ENCODE data around the gene GASK1B.

The GASK1B gene

DNA sequence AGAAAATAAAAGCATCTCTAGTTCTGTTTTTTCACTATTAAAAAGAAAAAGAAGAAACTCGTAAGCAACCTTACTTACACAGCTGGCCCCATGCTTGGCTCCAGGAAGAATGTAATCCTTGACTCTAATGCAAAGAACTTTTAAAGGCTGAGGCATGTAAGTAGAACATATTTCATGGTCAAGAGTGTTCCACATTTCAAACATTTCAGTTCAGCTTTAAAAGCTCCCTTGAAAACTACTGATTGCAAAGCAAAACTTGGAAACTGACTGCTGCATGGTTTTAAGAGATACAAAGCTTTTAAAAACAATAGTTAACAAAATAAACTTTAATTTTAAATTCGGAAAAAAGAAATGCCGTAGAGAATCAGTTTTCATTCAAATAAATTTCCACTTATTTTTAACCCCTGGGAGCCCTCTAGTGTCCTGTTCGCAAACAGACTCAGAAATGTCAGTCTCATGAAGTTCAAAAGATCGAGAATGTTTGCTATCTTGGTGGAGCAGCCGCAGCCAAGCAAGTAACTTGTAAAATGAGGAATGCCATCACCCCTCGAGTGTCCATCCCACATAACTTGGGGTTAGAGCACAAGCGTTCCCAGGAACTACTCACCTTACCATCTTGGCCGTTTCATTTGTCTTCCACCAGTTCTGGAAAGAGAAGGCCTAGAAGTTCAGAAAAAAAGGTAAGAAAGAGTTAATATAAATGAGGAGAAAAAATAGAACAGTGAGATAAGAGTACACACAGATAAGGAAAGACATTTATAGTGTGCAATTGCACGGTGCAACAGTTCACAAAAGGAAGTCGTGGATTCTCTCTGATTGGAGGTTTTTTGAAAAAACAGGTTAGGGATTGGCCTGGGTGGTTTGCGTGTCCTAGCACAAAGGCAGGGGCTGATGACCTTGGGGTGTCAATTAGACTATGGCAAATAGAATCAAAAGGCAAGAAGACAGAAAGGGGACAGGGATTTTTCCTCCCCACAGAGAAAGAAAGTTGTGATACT is at the start of gene GASK1B:
Gene GASK1B, minus strand, starts transcription at position 765 of the 998 bp plus-strand sequence. CDS start 1,650 bp downstream, outside the sequence.
- peak; percentile 92 for FAIRE-seq

DNA sequence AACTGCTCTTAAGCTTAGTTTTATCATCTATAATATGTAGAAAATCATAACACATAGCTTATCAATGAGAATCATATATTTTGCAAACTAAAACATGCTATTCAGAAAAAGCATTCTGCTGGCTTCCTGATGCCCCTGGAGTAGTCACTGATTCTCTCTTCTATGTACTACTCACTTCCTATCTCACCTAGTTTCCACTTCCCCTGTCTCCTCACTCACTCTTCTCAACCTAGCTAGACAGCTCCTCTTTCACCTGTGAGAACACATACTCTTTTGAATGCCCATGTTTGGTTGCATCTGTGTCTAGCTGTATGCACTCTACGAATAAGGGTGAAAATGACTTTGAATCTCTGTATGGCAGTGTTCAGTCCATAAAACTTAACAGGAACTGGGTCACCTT is 46.8 kb upstream of the GASK1B start:
- FAIRE-seq: no peak

GRCh38 chr4:158217763-158218162 is 44.9 kb upstream of the GASK1B start:
- no peak for FAIRE-seq

- FAIRE-seq: no peak
These were observed 42.0 kb upstream of the GASK1B start for GRCh38 chr4:158214856-158215255.

GRCh38 chr4:158213466-158213865 is 40.6 kb upstream of the GASK1B start:
- no peak for FAIRE-seq

- FAIRE-seq: no peak
These were observed 38.4 kb upstream of the GASK1B start for GRCh38 chr4:158211222-158211621.

DNA sequence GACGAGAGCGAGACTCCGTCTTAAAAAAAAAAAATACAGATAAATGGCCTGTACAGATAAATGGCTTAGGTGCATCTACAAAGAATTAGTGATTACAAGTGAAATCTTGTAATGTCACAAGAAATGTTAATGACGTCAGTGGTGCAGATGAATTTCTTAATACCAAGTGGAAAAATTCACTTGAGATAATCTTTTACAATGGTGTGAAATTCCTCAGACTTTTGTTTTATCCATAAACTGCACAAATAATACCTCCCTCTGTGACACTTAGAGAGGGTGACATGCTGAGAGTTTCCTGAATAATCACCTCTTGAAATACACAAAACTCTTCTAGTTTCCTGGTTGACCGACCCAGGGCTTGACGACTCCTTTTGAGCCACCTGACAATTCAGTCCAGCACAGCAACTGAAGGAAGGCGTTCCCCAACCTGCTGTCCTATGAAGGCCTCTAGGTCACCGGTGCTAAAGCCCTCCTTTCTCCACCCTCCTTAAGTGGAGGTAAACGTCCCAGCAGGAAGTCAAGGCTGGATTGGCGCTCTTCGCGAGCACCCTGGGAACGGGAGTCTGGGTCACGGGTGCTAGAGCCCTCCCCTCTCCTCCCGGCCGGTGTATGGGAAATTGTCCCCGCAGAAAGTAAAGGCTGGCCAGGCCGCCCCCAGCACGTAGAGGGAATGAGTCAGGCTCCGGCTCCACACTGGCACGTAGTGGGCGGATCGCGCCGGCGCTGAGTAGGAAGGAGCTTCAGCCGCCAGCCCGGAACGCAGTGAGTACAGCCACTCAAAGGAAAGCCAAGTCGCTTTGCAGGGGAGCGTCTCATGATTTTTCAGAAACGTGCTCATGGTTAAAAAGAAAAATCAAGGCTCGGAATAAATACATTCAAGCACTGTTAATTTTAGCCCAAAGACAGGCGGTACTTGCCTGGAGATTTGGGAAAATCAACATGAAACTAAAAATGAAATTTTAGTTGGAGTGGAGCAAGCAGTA is 37.3 kb upstream of the GASK1B start, which contains the start of gene TMEM144:
Gene TMEM144, plus strand, starts transcription at position 662 of the 983 bp plus-strand sequence. CDS start 2,182 bp downstream, outside the sequence.
- peak; percentile 55 for FAIRE-seq

DNA sequence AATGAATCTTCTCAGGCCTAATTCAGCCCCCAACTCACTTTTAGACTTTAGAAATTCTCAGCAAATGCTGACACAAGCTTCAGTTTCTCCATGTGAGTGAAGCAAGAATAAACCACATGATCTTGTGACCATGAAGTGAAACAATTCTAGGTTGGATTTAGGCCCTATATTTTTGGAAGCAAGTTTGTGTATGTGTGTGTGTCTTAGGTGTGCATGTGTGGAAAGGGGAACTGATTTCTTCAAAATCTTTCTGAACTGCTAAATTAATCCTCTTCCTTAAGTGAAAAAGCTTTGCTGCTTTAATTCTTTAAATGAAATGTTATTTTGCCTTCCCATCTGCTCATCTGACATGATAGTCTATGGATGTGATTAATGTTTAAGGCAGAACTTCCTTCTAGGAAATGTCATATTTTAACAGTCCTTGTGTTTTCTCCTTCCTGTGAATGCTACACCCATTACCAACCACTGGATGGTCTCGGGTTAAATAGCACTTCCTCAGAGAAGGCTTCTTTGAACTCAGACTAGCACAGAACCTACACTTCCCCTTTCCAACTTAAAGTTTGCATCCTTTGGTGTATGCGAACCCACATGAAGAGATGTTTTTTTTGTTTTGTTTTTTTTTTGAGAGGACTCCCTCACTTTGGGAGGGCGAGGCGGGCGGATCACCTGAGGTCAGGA is 36.3 kb upstream of the GASK1B start:
- no peak for FAIRE-seq

DNA sequence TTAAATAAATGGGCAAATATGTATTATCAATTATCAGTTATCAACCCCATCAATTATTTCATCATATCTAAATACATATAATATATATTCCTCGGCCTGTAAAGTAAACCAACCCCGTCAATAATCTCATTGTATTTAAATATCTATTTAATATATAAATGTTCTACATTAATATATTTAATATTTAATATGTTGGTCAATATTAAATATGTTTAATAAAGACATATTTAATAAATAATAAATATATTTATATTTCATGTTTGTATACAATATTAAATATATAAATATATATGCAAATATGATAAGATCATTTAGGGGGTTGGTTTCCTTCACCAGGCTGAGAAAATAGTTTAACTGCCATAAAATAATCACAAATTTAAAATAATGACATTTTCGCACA is 31.1 kb upstream of the GASK1B start:
- no peak for FAIRE-seq

GRCh38 chr4:158203436-158203835 is 30.6 kb upstream of the GASK1B start:
- peak; percentile 43 for FAIRE-seq

GRCh38 chr4:158202481-158202880 is 29.7 kb upstream of the GASK1B start:
- FAIRE-seq: no peak

DNA sequence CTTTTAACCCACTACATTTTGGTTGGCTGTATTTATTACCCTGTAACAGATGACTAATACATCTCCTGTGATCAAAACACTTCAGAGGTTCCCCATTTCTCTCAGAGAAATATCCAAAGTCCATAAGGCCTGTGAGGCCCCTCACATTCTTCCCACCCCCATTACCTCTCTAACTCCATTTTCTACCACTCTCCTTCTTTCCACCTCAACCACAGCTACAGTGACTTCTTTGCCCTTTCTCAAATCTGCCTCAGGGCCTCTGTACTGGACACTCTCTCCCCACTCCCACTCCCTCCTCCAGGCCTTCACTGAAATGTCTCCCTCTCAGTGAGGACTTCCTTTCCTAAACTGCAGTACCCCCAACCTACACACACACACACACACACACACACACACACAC is 29.1 kb upstream of the GASK1B start:
- no peak for FAIRE-seq

DNA sequence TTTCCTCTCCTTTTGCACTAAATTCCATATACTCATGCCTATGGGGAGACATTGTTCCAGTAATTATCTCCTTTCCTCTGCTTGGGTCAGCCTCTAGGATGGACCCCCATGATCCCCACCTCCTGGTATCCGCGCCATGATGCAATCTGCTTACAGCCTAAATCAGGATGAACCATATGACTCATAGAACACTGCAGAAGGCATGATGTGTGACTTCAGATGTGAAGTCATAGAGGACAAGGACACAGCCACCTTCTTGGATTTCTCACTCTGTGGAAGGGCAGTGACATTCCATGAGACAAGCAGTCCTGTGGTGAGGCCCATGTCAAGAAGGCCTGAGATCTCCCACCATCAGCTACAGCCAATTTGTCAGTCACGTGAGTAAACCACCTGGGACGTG is 28.5 kb upstream of the GASK1B start:
- FAIRE-seq: no peak

DNA sequence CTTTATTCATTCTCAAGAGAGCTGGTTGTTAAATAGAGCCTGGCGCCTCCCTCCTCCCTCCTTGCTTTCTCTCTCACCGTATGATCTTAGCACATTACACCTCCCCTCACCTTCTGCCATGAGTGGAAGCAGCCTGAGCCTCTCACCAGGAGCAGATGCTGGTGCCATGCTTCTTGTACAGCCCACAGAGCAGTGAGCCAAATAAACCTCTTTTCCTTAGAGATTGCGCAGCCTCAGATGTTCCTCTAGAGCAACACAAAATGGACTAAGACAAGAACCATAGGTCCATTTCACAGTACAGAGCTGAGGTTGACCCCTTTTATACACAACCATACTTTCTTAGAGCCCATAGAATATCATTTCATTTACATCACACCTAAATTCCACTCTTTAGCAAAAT is 27.4 kb upstream of the GASK1B start:
- no peak for FAIRE-seq

DNA sequence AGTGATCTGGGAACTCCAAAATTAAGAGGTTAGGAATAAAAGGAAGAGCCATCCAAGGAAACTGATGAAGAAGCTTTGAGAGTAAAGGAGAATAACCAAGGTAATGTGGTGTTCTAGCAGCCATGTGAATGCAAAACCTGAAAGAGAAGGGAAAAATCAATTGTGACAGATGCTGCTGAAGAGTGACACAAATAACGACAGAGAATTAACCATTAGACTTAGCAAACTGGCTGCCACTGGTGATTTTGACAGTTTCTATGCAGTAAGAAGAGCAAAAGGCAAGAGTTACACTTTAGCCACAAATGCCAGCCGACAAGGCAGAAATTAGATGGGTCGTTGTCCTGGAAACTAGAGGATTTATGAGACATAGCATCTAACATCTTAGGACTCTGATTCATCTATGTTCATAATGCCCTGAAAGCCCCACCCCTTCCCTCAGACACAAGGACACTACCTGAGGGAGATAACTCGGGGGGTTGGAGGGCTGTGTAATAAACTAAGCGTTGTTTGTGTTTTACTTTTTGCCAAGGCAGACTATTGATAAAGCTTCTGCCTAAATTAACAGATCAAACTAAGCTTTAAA is 24.5 kb upstream of the GASK1B start:
- no peak for FAIRE-seq

GRCh38 chr4:158195297-158195696 is 22.5 kb upstream of the GASK1B start:
- no peak for FAIRE-seq

DNA sequence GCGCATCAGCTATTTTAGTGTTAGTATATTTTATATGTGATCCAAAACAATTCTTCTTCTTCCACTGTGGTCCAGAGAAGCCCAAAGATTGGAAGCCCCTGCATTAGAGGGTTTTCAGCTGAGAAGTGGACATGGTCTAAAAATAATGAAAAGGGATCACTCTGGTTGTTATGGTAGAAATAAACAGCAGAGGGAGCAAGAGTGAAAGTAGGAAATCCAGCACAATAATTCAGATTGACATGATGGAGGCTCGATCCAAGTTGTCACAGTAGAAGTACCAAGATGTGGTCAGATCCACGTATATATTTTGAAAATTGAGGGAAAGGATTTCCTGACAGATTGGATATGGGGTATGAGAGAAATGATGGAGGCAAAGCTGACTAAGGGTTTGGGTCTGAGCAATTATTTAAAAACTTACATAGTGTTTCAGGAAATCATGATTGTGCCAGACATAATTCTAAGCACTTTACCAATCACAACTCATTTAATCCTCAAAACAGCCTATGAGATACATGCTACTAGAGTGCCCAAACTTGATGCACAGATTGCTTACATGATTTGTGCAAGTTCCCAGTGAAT is 20.4 kb upstream of the GASK1B start:
- FAIRE-seq: no peak

- FAIRE-seq: no peak
These were observed 19.8 kb upstream of the GASK1B start for GRCh38 chr4:158192439-158193158.

DNA sequence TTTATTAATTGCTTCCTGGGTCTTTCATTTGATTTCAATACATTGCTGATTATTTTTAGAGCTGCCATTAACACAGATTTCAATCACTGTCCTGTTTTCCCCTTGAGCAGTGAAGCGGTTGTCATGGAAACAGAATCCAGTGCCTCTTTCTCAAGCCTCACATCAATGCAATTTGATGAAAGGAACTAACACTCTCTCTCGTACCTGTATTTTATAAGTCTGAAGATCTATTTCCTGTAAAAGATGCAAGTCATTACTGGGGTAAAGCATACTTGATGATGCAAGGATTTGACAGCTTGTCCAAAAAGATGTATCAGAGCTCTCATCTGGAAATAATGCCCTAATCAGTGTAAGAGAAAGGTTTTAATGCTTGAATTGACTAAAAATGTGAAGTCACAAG is 17.9 kb upstream of the GASK1B start:
- no peak for FAIRE-seq

DNA sequence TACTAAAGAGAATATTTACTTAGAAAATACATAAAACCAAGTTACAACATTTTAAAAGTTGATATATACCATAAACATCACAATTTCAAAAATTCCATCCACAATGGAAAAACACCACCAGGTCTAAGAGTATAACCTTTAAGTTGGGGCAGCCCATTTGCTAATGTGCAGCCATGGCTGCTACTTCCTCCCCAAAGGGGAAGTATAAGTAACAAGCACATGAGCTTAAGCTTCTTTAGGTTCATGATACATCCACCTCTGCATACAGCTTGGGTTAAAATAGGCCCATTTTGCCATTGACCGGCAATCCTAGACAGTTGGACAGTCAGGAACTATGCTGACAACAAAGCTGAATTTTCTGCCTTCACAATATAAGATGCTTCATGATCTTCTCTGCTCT is 16.6 kb upstream of the GASK1B start:
- FAIRE-seq: no peak

DNA sequence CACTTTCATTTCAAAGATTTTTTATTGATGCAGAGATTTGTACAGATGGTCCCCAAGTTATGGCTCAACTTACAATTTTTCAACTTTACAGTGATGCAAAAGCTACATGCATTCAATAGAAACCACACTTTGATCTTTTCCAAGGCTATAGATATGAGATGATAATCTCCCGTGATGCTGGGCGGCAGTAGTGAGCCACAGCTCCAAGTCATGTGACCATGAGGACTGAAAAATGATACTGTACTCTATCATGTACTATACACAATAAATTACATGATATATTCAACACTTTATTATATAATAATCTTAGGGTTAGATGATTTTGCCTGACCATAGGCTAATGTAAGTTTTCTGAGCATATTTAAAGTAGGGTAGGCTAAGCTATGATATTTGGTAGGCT is 14.0 kb upstream of the GASK1B start:
- FAIRE-seq: no peak
